Raji (cell line): ENCODE data around the gene IQSEC2.

Experiments
- POLR2A ChIP-seq: IDR thresholded peaks from 2 replicates; pipeline ENCODE4 v1.6.1; 2011; ENCODE audit warnings: low read depth, low read length, control low read depth; ENCODE audit not compliant: insufficient read depth

The IQSEC2 gene

DNA sequence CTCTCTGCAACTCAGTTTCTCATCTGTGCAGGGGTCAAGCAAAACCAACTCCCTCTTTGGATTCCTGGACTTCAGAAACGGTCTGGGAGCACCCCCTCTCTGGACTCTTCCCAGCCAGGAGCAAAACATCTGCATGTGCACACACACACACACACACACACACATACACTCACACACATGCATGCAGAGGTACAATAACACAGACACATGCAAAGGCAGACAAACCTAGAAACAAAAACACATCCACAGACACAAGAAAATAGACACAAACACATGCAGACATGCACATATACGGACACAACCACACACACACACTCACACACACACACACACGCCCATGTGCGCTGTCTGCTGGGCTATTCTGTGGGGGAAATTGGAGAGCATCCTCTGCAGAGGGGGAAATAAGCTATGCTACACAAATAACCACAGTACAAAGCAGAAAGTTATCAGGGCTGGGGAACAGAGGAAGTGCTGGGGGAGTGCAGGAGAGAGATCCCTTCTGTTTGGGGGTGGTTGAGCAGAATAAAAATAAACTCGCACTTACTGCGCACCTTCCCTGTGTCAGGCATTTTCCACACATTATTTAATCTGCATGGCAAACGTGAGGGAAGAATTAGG is 19.9 kb downstream of the IQSEC2 start:
- no peak for TF ChIP-seq POLR2A

DNA sequence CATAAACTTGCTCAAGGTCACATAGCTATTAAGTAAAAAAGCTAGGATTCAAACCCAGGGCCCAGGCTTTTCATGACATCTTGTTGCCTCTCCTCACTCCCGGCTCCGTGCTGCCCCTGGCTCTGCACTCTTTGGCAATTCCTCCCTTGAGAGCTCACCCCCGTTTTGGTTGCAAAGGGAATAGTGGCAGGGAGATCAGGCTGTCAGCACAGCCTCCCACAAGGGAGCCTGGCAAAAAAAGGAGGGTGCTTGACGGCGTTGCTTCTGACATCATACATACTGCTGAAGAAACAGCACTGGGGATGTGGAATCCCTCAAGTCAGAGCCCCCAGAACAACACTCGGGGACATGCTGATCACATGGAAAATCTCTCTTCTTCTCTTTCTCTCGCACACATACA is 20.5 kb downstream of the IQSEC2 start:
- TF ChIP-seq POLR2A = no peak

DNA sequence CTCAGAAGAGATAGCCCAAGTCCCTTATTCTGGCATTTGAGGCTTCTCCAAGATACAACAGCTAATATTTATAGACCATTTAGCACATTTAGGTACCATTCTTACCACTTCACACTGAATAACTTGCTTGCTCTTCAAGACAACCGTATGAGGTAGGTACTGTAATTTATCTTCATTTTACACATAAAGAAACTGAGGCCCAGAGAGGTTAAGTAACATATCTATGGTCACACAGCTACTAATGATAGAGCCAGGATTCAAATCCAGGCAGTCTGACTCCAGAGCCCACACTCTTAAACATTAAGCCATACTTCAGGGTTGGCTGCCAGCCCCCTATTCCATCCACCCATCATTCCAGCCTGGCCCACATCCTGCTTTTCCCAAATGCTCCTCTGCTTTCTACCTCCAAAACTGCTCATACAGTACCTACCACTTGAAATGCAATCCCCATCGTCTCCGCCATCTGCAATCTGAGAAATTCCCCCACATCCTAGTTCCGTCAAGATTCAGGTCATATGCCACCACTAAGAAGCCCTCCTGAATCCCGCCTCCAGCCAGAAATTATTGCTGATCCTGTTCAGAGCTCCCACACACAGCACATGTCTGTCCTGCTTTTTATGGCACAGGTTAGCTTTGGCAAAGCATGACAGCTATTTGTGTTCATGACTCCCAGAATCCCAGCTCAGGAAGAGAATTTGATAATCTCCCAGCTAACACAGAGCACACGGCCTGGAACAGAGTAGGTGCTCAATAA is 23.5 kb downstream of the IQSEC2 start:
- no peak for TF ChIP-seq POLR2A

DNA sequence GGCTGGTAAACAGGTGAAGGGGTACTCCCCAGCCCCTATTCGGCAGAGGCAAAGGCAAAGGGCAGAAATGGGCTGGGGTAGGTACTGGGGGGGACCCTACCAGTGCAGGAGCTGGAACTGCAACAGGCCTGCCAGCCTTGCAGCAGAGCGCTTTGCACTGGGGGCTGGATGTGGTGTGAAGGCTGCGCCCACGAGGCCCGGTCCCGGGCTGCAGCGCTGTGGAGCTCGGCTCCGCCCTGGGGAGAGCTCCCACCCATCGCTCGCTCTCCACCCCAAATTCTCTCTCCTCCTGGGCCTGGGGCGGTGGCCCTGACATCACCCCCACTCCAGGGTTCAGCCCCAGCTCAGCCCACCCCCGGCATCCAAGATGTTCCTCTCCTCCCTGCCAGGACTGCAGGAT is 24.2 kb downstream of the IQSEC2 start:
- TF ChIP-seq POLR2A = no peak

DNA sequence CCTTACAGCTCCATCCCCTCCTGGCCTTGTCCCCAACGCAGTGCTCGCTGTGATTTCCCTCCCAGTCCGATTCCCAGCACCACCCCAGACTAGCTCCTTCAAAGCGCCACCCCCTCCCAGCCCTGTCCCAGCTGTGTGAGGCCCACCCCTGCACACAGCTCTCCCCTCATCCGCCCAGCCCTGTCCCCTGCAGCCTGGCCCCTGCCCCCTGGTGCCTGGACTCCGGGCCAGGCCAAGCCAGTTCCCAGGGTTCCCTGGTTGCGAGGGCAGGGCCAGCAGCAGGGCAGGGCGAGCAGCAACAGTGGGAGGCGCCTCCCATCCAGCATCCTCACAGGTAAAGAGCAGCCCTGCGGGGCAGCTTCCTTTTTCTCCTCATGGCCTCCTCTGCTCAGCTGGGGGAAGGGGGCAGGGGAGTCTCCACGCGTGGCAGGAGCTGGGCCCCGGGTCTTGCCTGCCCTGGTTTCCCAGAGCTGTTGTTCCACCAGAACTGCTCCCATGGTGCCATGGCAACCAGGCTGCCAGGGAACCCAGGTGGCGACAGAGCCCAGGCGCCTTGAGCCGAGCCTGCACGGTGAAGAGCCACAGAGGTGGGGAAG is 24.8 kb downstream of the IQSEC2 start:
- no peak for TF ChIP-seq POLR2A

DNA sequence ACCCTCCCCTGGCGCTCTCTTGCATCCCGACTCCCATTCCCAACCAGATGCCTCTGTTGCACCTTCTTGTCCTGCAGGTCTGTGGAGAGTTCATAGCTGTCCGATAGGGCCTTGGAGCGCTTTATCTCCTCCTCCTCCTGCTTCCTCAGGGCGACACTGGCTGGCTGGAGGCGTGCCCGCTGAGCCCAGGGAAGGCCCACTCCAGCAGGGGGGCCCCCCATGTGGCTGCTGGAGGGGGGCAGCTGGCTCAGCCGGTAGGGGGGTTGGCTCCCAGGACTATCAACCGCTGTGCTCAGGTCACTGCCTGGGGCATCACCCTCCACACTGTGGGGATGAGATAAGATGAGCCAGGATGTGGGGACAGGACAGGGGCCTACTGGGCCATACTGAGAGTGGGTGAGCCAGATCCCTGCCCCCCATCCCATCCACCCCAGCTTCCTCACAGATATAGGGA is 25.6 kb downstream of the IQSEC2 start:
- no peak for TF ChIP-seq POLR2A

DNA sequence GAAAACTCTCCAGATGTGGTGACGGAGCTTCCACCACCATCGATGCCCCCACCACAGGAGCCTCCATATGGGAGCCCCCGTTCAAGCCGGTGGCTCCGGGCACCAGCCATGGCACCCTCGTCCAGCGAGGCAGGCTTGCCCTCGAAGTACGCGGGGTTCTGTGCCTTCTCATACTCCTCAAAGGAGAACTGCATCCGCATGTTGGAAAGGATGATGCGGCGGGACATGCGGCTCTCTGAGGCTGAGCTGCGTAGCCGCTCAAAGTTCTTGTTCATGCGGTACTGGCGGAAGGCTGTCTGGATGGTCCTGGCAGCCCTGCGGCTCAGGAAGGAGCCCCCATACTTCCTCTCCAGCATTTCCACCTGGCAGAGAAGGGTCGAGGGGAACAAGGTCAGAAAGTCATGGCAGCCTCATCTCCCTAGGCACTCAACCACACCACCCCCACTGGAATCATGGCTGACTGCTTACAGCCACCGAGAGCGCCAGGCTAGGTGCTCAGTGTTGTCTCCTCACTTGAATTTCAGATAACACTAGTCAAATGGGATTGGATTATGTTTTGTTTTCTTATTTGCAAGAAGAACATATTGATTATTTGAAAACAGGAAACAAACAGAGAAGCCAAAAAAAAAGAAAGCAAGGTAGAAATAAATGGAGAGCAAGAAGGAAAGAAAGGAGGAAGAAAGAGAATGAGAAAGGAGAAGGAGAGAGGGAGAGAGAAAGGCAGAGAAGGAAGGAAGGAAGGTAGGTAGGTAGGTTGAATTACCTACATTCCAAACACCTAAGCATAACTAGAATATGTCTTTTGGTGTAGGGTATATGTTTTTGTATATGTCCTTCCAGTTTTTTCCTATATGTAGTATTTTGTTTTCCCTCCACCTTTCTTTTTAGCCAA is 26.6 kb downstream of the IQSEC2 start:
- TF ChIP-seq POLR2A = no peak

DNA sequence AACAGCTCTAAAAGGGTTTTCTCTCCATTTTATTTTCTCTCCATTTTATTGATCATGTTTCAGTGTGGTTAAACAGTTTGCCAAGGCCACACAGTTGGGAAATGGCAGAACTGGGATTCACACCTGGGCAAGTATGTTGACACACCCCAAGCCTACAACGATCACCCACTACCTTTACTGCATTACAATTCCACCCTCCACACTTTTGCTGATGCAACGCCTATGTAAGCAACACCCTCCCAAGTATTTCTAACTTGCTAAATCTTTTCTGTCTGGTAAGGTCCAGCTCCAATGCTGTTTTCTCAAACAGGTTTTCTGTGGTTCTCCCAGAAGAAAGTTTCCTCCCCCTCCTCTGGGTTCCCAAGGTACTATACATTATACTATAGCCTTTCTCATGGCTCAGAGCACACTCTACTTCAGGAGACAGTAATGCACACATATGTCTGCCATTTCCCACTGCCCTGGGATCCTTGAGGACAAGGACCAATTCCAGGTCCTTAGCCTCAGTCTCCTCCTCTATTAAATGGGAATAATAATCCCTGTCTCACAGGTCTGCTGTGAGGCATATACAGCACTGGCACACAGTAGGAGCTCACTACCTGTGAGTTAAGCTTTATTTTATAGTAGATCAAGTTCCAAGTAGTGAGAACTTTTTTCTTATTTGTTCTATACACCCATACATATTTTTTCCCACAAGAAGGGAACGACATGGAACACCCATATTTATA is 27.9 kb downstream of the IQSEC2 start:
- TF ChIP-seq POLR2A = no peak

DNA sequence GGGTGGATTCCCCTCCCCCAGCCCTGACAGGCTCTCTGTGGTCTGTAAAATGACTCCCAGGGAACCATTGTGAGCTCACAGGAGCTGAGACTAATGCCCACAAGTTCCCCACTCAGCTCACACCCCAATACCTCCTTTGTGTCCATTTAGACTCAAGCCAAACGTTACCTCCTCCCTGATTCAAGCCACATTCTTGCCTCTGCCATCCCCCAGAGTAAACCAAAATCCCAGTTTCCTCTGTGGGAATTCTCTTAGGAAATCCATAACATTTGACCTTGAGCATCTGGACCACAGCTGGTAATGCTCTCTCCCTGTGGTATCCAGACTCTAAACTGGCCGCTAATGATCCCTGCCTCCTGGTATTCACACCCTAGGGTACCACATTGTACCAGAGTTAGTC is 30.1 kb downstream of the IQSEC2 start:
- no peak for TF ChIP-seq POLR2A

DNA sequence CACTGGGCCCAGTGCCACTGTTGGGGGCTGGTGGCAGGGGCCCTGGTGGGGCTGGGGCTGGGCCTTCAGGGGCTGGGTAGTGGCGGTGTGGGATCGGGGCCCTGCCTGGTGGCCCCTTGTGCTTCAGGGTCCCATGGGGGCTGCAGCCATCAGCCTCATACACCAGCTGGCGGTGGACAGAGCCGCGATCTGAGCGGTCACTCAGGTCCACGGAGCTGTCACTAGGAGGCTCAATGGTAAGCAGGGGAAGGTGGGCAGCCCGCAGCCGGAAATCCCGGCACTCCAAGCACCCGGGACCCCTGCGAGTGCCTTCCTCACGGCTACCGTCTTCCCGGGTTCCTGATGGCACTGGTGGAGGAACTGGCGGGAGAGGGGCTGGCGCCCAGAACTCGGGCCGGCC is 30.8 kb downstream of the IQSEC2 start:
- TF ChIP-seq POLR2A = no peak

DNA sequence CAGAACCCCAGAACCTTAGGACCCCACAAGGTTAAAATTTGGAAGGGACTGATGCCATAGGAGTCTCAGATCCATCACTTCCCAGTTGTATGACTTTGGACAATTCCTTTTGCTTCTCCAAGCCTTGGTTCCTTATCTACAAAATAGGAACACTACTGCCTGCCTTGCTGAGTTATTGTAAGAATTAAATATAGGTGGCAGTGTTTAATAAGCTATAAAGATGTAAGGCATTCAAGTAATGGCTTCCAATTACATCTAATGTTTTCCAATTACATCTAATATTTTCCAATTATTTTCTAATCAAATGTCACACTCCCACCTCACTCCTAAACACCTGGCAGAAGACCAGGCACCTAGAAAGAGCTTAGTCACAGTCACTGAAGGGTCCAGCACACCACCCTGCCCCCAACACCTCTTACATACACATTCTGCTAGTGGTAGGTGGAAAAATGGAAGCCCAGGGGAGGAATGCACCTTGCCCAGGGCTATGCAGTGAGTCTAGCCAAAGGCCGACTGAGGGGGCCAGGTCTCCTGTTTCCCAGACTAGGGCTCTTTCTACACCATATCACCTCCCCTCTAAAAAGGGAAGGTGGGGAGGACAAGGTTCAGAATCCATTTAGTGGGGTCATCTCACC is 31.9 kb downstream of the IQSEC2 start:
- no peak for TF ChIP-seq POLR2A

DNA sequence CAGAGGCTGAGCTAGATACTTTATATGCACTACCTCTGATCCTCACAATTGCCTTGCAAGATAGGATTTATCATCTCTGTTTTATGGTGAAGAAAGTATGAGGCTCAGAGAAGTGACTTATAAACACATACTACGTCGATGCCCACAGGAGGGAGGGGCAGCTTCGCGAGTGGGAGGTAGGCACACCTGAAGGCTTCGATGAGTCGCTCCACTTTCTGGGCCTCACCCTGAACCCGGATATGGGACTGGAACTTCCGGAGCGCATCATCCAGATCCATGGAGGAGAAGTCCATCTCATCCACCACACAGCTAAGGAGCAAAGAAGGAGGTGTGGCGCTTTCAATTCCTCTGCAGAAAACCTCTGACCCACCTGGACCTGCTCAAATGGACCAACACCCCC is 33.5 kb downstream of the IQSEC2 start:
- no peak for TF ChIP-seq POLR2A

DNA sequence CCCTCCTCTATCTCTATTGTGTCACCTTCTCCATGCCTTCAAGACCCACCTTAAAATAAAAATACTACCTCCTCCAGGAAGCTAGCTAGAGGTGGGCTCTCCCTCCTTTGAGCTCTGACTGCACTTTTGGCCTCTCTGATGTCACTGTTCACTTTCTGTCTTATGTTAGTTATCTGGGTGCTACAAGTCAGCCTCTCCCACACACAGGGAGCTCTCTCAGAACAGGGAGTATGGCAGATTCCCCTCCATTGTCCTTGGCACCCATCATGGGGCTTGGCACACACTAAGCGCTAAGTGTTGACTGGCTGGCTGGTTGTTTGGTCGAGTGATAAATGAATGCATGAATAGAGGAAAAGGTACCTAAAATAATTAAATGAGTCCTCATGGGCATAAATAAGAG is 35.2 kb downstream of the IQSEC2 start:
- TF ChIP-seq POLR2A = no peak

DNA sequence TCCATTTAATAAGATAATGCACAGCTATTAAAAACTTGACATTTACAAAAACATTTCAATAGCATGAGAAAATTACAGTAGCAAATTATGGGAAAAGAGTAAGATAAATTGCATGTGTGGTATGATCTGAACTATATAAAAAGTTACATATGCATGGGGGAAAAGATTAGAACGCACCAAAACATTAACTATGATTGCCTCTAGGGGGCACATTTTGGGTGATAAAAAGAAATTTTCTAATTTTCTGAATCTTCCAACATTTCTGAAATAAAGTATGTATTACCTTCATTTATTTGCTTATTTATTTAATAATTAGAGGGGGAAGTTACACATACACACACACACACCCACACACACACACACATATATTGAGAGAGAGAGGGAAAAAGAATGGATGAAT is 36.8 kb downstream of the IQSEC2 start:
- TF ChIP-seq POLR2A = no peak
